GM18502 (cell line): ENCODE results near the gene BFSP1.

Experiments
- ATAC-seq: cut with Tn5 transposase; IDR thresholded peaks from one replicate; pipeline ENCODE4 v1.9.1; 2021; ENCODE audit warnings: mild to moderate bottlenecking; ENCODE audit not compliant: unreplicated experiment, poor library complexity

The BFSP1 gene

GRCh38 chr20:17530716-17531664 lies at the start of gene BFSP1:
Gene BFSP1, minus strand, starts transcription at chr20:17531379. Its CDS starts 50 bp downstream, at chr20:17531329.
- ATAC-seq: peak; percentile 69

GRCh38 chr20:17580895-17581294 lies 49.7 kb upstream of the BFSP1 start:
- ATAC-seq: no peak

- no peak for ATAC-seq
Observed at GRCh38 chr20:17579369-17580039, 48.3 kb upstream of the BFSP1 start.

- ATAC-seq: no peak
Observed at GRCh38 chr20:17576215-17576614, 45.0 kb upstream of the BFSP1 start.

- no peak for ATAC-seq
Observed at GRCh38 chr20:17573463-17573862, 42.3 kb upstream of the BFSP1 start.

- no peak for ATAC-seq
Observed at GRCh38 chr20:17572034-17572638, 41.0 kb upstream of the BFSP1 start.

GRCh38 chr20:17571153-17571527 lies 40.0 kb upstream of the BFSP1 start:
- no peak for ATAC-seq

- peak; percentile 33 for ATAC-seq
Observed at GRCh38 chr20:17570347-17571152, 39.4 kb upstream of the BFSP1 start.

GRCh38 chr20:17569616-17570346 lies 38.6 kb upstream of the BFSP1 start, which contains the start of gene DSTN:
Gene DSTN, plus strand, starts transcription at chr20:17570075. Its CDS starts 134 bp downstream, at chr20:17570209.
- ATAC-seq: peak; percentile 87

- no peak for ATAC-seq
Observed at GRCh38 chr20:17568972-17569521, 37.9 kb upstream of the BFSP1 start.

GRCh38 chr20:17568045-17568788 lies 37.0 kb upstream of the BFSP1 start:
- no peak for ATAC-seq

GRCh38 chr20:17566345-17566744 lies 35.2 kb upstream of the BFSP1 start:
- no peak for ATAC-seq

GRCh38 chr20:17565169-17565845 lies 34.1 kb upstream of the BFSP1 start:
- no peak for ATAC-seq

GRCh38 chr20:17562804-17563305 lies 31.7 kb upstream of the BFSP1 start:
- ATAC-seq: no peak

- no peak for ATAC-seq
Observed at GRCh38 chr20:17560344-17561074, 29.3 kb upstream of the BFSP1 start.

- ATAC-seq: no peak
Observed at GRCh38 chr20:17559338-17559737, 28.2 kb upstream of the BFSP1 start.

GRCh38 chr20:17558941-17559304 lies 27.7 kb upstream of the BFSP1 start:
- ATAC-seq: no peak
